H1 (cell line): Measurements from ENCODE around the gene RABGGTA.

Experiments
- CTCF ChIP-seq, 3 experiments: IDR thresholded peaks; 1 replicate in 2 of 3; 2 replicates in 1 of 3; pipeline versions ENCODE4 v1.5.1 to v1.6.1; 2011; ENCODE audit warnings: low read length in 3 of 3, mild to moderate bottlenecking in 3 of 3, inconsistent platforms in 2 of 3, low read depth in 1 of 3, moderate library complexity in 1 of 3; ENCODE audit not compliant: insufficient read depth in 1 of 3; ENCODE audit errors: control extremely low read depth in 1 of 3
- HDAC2 ChIP-seq, 2 experiments: fragments of 300-600 bp in 1 of 2; sonication (generic) in 1 of 2; IDR thresholded peaks; 2 replicates each; pipeline ENCODE4 v1.6.1; 2011 to 2012; ENCODE audit warnings: low read depth in 2 of 2, low read length in 2 of 2, mild to moderate bottlenecking in 2 of 2, moderate library complexity in 2 of 2, borderline replicate concordance in 1 of 2, inconsistent platforms in 1 of 2
- NRF1 ChIP-seq: IDR thresholded peaks from 2 replicates; pipeline ENCODE4 v1.6.1; 2011; ENCODE audit warnings: mild to moderate bottlenecking, low read depth, low read length, improper control_type of control experiment
- POLR2A ChIP-seq, 2 experiments: IDR thresholded peaks; 1 replicate in 1 of 2; 2 replicates in 1 of 2; pipeline ENCODE4 v1.6.1; 2011; ENCODE audit warnings: low read depth in 2 of 2, low read length in 2 of 2, mild to moderate bottlenecking in 2 of 2; ENCODE audit errors: control extremely low read depth in 1 of 2
- RBBP5 ChIP-seq: IDR thresholded peaks from 2 replicates; pipeline ENCODE4 v1.7.1; 2012; ENCODE audit warnings: low read depth, mild to moderate bottlenecking, inconsistent platforms, low read length, moderate library complexity, borderline replicate concordance
- RFX5 ChIP-seq: IDR thresholded peaks from 2 replicates; pipeline ENCODE4 v1.6.1; 2011; ENCODE audit warnings: low read depth, low read length, improper control_type of control experiment, borderline replicate concordance
- RNF2 ChIP-seq: fragments of 200-900, 300-1000 bp; sonication (generic); IDR thresholded peaks from 2 replicates; pipeline ENCODE4 v1.7.1; 2016; ENCODE audit warnings: borderline replicate concordance, low read depth, mild to moderate bottlenecking, antibody characterized with exemption, low read length; ENCODE audit not compliant: poor library complexity, severe bottlenecking; ENCODE audit errors: missing control alignments
- SIX5 ChIP-seq: IDR thresholded peaks from 2 replicates; pipeline ENCODE4 v1.6.1; 2011; ENCODE audit warnings: mild to moderate bottlenecking, low read depth, low read length
- TAF1 ChIP-seq: IDR thresholded peaks from 2 replicates; pipeline ENCODE4 v1.6.1; 2011; ENCODE audit warnings: mild to moderate bottlenecking, low read depth, low read length
- TBP ChIP-seq: IDR thresholded peaks from 2 replicates; pipeline ENCODE4 v1.6.1; 2011; ENCODE audit warnings: low read depth, low read length, improper control_type of control experiment
- TF ChIP-seq, protein P1 (sequence below): IDR thresholded peaks from 2 replicates; pipeline ENCODE4 v1.6.1; 2012; ENCODE audit warnings: inconsistent platforms

DNA sequence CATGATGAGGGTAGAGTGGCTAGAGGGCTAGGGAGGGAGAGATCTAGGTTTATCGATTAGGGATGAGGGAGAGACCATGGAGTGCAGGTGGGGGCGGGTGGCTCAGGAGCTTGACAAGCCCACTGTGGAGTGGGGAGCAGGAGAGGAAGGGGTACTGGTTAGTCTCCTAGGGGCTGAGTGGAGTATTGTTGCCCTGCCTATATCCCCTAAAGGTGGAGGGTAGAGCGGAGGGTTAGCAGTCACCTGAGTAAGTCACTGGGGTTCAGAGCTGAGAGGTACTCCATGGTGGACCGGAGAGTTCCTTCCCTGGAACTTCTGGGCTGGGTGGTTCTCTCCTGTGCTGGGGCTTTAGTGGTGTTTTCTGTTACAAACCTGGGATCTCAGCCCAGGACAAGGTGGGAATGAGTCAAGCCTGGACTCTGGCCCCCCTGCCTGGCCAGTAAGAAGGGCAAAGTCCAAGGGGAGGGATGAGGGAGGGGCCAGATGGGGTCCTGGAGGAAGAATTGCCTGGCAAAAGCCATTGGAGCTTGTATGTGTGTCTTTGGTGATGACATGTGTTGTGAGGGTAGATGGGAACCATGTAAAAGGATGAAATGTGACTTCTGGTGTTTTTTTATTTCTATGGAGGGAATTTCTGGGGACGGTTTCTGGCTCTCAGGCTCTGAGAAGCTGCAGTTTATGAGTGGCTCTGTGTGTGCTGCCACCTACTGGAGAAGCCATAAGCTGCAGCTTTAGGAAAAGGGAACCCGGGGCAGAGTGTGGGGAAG is 36.4 kb upstream of the RABGGTA start, which contains the start of gene CIDEB:
- TF ChIP-seq RNF2, result no peak
- no peak for TF ChIP-seq RFX5
- TF ChIP-seq CTCF (IDR thresholded peaks at IDR 0.05; ENCODE audit: control extremely low read depth in 1 of 3, insufficient read depth in 1 of 3, low read depth in 1 of 3, low read length in 3 of 3), result peak; percentile 73 to 86 (median 76)
- TF ChIP-seq POLR2A (IDR thresholded peaks at IDR 0.05; ENCODE audit: control extremely low read depth in 1 of 2, low read depth in 2 of 2, low read length in 2 of 2), result no peak
- no peak for TF ChIP-seq RBBP5
- TF ChIP-seq, protein P1, sequence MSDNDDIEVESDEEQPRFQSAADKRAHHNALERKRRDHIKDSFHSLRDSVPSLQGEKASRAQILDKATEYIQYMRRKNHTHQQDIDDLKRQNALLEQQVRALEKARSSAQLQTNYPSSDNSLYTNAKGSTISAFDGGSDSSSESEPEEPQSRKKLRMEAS, result no peak
- no peak for TF ChIP-seq TAF1
- no peak for TF ChIP-seq SIX5
- no peak for TF ChIP-seq HDAC2 (IDR thresholded peaks at IDR 0.05; ENCODE audit: borderline replicate concordance in 1 of 2, low read depth in 2 of 2, low read length in 2 of 2)
- no peak for TF ChIP-seq NRF1
- TF ChIP-seq TBP, result no peak
